ENCODE results near the gene CANT1.

- TF ChIP-seq POLR2A (IDR thresholded peaks at IDR 0.05): no peak
- TF ChIP-seq CTCF (IDR thresholded peaks at IDR 0.05): no peak
These were observed 10.4 kb downstream of the CANT1 start for GRCh38 chr17:78999056-78999768.
